Activated CD8-positive, alpha-beta T cell treated with anti-CD3 and anti-CD28 coated beads, Interleukin-2, amount 10 ng/mL, durations not matched to agents 7 days and 5 days (primary cell): Measurements from ENCODE around the gene TNFRSF8. TPM values are rescaled to one million over a fixed set of nuclear protein-coding genes. Genes with fewer than 3 reads are reported as not detected.

Experiments
- ATAC-seq: fragments of 150-1000 bp; cut with Tn5 transposase; one replicate; pipeline ENCODE4 v1.10.0; 2021; ENCODE audit warnings: moderate library complexity
- CTCF ChIA-PET: fragments of 350-600 bp; sonication (Branson Sonifier 250); formaldehyde crosslinking; loops from one replicate; lab custom pipeline; 2021; ENCODE audit warnings: antibody characterized with exemption; lab: Charles Lee
- POLR2A ChIA-PET: fragments of 350-600 bp; sonication (Branson Sonifier 250); formaldehyde crosslinking; loops from one replicate; lab custom pipeline; 2021; ENCODE audit warnings: antibody characterized with exemption; lab: Charles Lee
- DNase-seq: peaks from one replicate; pipeline ENCODE4 v3.0.0-alpha.2; 2020
- H3K27ac Mint-ChIP-seq: one replicate; pipeline ENCODE4 v1.8.0; 2021; ENCODE audit warnings: mild to moderate bottlenecking, mixed read lengths
- H3K27me3 Mint-ChIP-seq: one replicate; pipeline ENCODE4 v1.8.0; 2021; ENCODE audit warnings: low read depth, mixed read lengths
- H3K36me3 Mint-ChIP-seq: one replicate; pipeline ENCODE4 v1.8.0; 2021; ENCODE audit warnings: low read depth, mixed read lengths
- H3K4me1 Mint-ChIP-seq: one replicate; pipeline ENCODE4 v1.8.0; 2021; ENCODE audit warnings: low read depth, mixed read lengths
- H3K4me3 Mint-ChIP-seq: one replicate; pipeline ENCODE4 v1.8.0; 2021; ENCODE audit warnings: mild to moderate bottlenecking, mixed read lengths
- H3K9me3 Mint-ChIP-seq: one replicate; pipeline ENCODE4 v1.8.0; 2022; ENCODE audit warnings: mixed read lengths; ENCODE audit not compliant: insufficient read depth
- total RNA-seq, 2 experiments: library from RNA; stranded (reverse); gene quantifications; one replicate each; pipeline ENCODE4 v1.2.3, GENCODE V29; 2021

Gene TNFRSF8
- total RNA-seq, 2 experiments from 2014 or later, result 0.95 to 0.97 TPM

- H3K36me3 Mint-ChIP-seq, result peaks cover 77% of the 10 kb centered on the region
- ATAC-seq (peak; percentile 3), DNase-seq (no peak)
- ChIA-PET POLR2A (interaction anchor here (0.6 to 3.8 kb wide), 12 partner anchors 10 to 433 kb away, joined by 3 to 46 read pairs (median 6); partner anchors contain the start of gene TNFRSF1B), CTCF (interaction anchor here (0.7 to 8.0 kb wide), 19 partner anchors 10 to 105 kb away, joined by 3 to 118 read pairs (median 6); partner anchors contain the start of gene TNFRSF1B)
- peak overlapping the region; percentile 100 for H3K27ac Mint-ChIP-seq
- H3K4me3 Mint-ChIP-seq, result peak overlapping the region; percentile 75
- no peaks in the 10 kb centered on the region for H3K9me3 Mint-ChIP-seq
- H3K27me3 Mint-ChIP-seq, result no peaks in the 10 kb centered on the region
- peaks cover 95% of the 10 kb centered on the region for H3K4me1 Mint-ChIP-seq
Measured at GRCh38 chr1:12178511-12178910, 115.4 kb downstream of the TNFRSF8 start.

- peak overlapping the region; percentile 75 for H3K4me3 Mint-ChIP-seq
- ATAC-seq, result peak; percentile 72
- H3K27ac Mint-ChIP-seq, result peak overlapping the region; percentile 100
- POLR2A ChIA-PET, result interaction anchor here (0.6 to 3.8 kb wide), 11 partner anchors 10 to 432 kb away, joined by 3 to 46 read pairs (median 6); partner anchors contain the start of gene TNFRSF1B
- CTCF ChIA-PET, result interaction anchor here (0.7 to 8.0 kb wide), 14 partner anchors 9 to 100 kb away, joined by 3 to 118 read pairs (median 8); no protein-coding TSS in a partner anchor
- no peaks in the 10 kb centered on the region for H3K9me3 Mint-ChIP-seq
- peaks cover 77% of the 10 kb centered on the region for H3K36me3 Mint-ChIP-seq
- peaks cover 94% of the 10 kb centered on the region for H3K4me1 Mint-ChIP-seq
- H3K27me3 Mint-ChIP-seq, result no peaks in the 10 kb centered on the region
- DNase-seq, result peak; percentile 89
Measured at GRCh38 chr1:12179111-12179519, 116.0 kb downstream of the TNFRSF8 start.

- Mint-ChIP-seq H3K4me1 (peaks cover 90% of the 10 kb centered on the region), H3K27ac (peak overlapping the region; percentile 100), H3K4me3 (no peak overlapping the region), H3K36me3 (peaks cover 78% of the 10 kb centered on the region), H3K27me3 (no peaks in the 10 kb centered on the region), H3K9me3 (no peaks in the 10 kb centered on the region)
- DNase-seq (no peak), ATAC-seq (no peak)
- ChIA-PET POLR2A (interaction anchor here (0.6 to 3.8 kb wide), 9 partner anchors 11 to 272 kb away, joined by 3 to 46 read pairs (median 4); partner anchors contain the start of gene TNFRSF1B), CTCF (interaction anchor here (1.1 to 8.0 kb wide), 5 partner anchors 9 to 54 kb away, joined by 3 to 118 read pairs (median 19); no protein-coding TSS in a partner anchor)
Measured at GRCh38 chr1:12179676-12180075, 116.6 kb downstream of the TNFRSF8 start.

- POLR2A ChIA-PET, result interaction anchor here (0.9 to 1.4 kb wide), 4 partner anchors 12 to 272 kb away, joined by 3 to 4 read pairs (median 4); partner anchors contain the start of gene TNFRSF1B
Measured at GRCh38 chr1:12180315-12180714, 117.2 kb downstream of the TNFRSF8 start.

GRCh38 chr1:12180903-12181302, 117.8 kb downstream of the TNFRSF8 start:
- ATAC-seq, result no peak
- POLR2A ChIA-PET, result interaction anchor here (1.1 to 1.4 kb wide), 3 partner anchors 14 to 273 kb away, joined by 3 to 4 read pairs (median 4); partner anchors contain the start of gene TNFRSF1B

More at GRCh38 chr1:12180315-12180714, 117.2 kb downstream of the TNFRSF8 start:
- Mint-ChIP-seq H3K36me3 (peaks cover 73% of the 10 kb centered on the region), H3K4me1 (peaks cover 90% of the 10 kb centered on the region), H3K4me3 (no peak overlapping the region), H3K27me3 (no peaks in the 10 kb centered on the region), H3K9me3 (no peaks in the 10 kb centered on the region), H3K27ac (no peak overlapping the region)
- CTCF ChIA-PET, result interaction anchor here (1.1 to 8.0 kb wide), 2 partner anchors 10 to 55 kb away, joined by 3 to 118 read pairs; no protein-coding TSS in a partner anchor
- DNase-seq, result no peak
- no peak for ATAC-seq

GRCh38 chr1:12181568-12181967, 118.5 kb downstream of the TNFRSF8 start:
- Mint-ChIP-seq H3K27me3 (no peaks in the 10 kb centered on the region), H3K4me3 (no peak overlapping the region), H3K9me3 (no peaks in the 10 kb centered on the region), H3K36me3 (peaks cover 67% of the 10 kb centered on the region), H3K27ac (peak overlapping the region; percentile 52), H3K4me1 (peaks cover 81% of the 10 kb centered on the region)
- ATAC-seq (no peak), DNase-seq (no peak)
- ChIA-PET POLR2A (no interaction called here), CTCF (interaction anchor here (1.3 to 6.4 kb wide), 2 partner anchors 55 to 58 kb away, joined by 7 to 54 read pairs; no protein-coding TSS in a partner anchor)

More at GRCh38 chr1:12180903-12181302, 117.8 kb downstream of the TNFRSF8 start:
- Mint-ChIP-seq H3K36me3 (peaks cover 69% of the 10 kb centered on the region), H3K4me1 (peaks cover 84% of the 10 kb centered on the region), H3K4me3 (no peak overlapping the region), H3K27ac (peak overlapping the region; percentile 52), H3K9me3 (no peaks in the 10 kb centered on the region), H3K27me3 (no peaks in the 10 kb centered on the region)
- DNase-seq, result no peak
- CTCF ChIA-PET, result interaction anchor here (1.1 kb wide), 1 partner anchor 10 kb away, joined by 3 read pairs; no protein-coding TSS in a partner anchor

- ATAC-seq (no peak), DNase-seq (no peak)
- Mint-ChIP-seq H3K36me3 (peaks cover 64% of the 10 kb centered on the region), H3K27ac (peak overlapping the region; percentile 23), H3K4me1 (peaks cover 79% of the 10 kb centered on the region), H3K4me3 (no peak overlapping the region), H3K9me3 (no peaks in the 10 kb centered on the region), H3K27me3 (no peaks in the 10 kb centered on the region)
- ChIA-PET CTCF (interaction anchor here (1.0 to 6.4 kb wide), 4 partner anchors 20 to 90 kb away, joined by 3 to 54 read pairs (median 5); no protein-coding TSS in a partner anchor), POLR2A (interaction anchor here (0.6 to 1.7 kb wide), 3 partner anchors 19 to 31 kb away, joined by 3 to 6 read pairs (median 3); no protein-coding TSS in a partner anchor)
Measured at GRCh38 chr1:12182410-12182984, 119.4 kb downstream of the TNFRSF8 start.

GRCh38 chr1:12183095-12183794, 120.1 kb downstream of the TNFRSF8 start:
- Mint-ChIP-seq H3K27me3 (no peaks in the 10 kb centered on the region), H3K4me1 (peaks cover 79% of the 10 kb centered on the region), H3K9me3 (no peaks in the 10 kb centered on the region), H3K27ac (peak overlapping the region; percentile 23), H3K36me3 (peaks cover 65% of the 10 kb centered on the region), H3K4me3 (no peak overlapping the region)
- ATAC-seq (no peak), DNase-seq (no peak)
- CTCF ChIA-PET, result interaction anchor here (1.0 to 6.4 kb wide), 4 partner anchors 19 to 89 kb away, joined by 3 to 54 read pairs (median 3); no protein-coding TSS in a partner anchor
- POLR2A ChIA-PET, result interaction anchor here (0.6 to 1.7 kb wide), 3 partner anchors 18 to 32 kb away, joined by 3 to 6 read pairs (median 3); no protein-coding TSS in a partner anchor

GRCh38 chr1:12184008-12184681, 121.0 kb downstream of the TNFRSF8 start:
- H3K4me1 Mint-ChIP-seq, result peaks cover 74% of the 10 kb centered on the region
- no peak overlapping the region for H3K27ac Mint-ChIP-seq
- H3K9me3 Mint-ChIP-seq, result no peaks in the 10 kb centered on the region
- H3K4me3 Mint-ChIP-seq, result no peak overlapping the region
- ChIA-PET CTCF (interaction anchor here (1.2 to 6.4 kb wide), 2 partner anchors 58 to 60 kb away, joined by 3 to 54 read pairs; no protein-coding TSS in a partner anchor), POLR2A (interaction anchor here (1.7 kb wide), 1 partner anchor 33 kb away, joined by 6 read pairs; no protein-coding TSS in a partner anchor)
- H3K27me3 Mint-ChIP-seq, result no peaks in the 10 kb centered on the region
- ATAC-seq (no peak), DNase-seq (no peak)
- H3K36me3 Mint-ChIP-seq, result peaks cover 63% of the 10 kb centered on the region

GRCh38 chr1:12185036-12185917, 122.2 kb downstream of the TNFRSF8 start:
- POLR2A ChIA-PET, result interaction anchor here (0.6 to 0.7 kb wide), 2 partner anchors 35 to 273 kb away, joined by 3 to 4 read pairs; no protein-coding TSS in a partner anchor
- H3K9me3 Mint-ChIP-seq, result no peaks in the 10 kb centered on the region
- no peak for ATAC-seq

More at GRCh38 chr1:12185036-12185917, 122.2 kb downstream of the TNFRSF8 start:
- H3K27me3 Mint-ChIP-seq, result no peaks in the 10 kb centered on the region
- no peak for DNase-seq
- peaks cover 70% of the 10 kb centered on the region for H3K4me1 Mint-ChIP-seq
- H3K36me3 Mint-ChIP-seq, result peaks cover 63% of the 10 kb centered on the region
- H3K27ac Mint-ChIP-seq, result no peak overlapping the region
- CTCF ChIA-PET, result interaction anchor here (6.4 kb wide), 1 partner anchor 61 kb away, joined by 54 read pairs; no protein-coding TSS in a partner anchor
- H3K4me3 Mint-ChIP-seq, result no peak overlapping the region
